H9 (cell line): ENCODE results near the gene VAV1. TPM values are rescaled to one million over a fixed set of nuclear protein-coding genes. Genes with fewer than 3 reads are reported as not detected.

Experiments used
- DNase-seq: peaks from one replicate; pipeline ENCODE4 v3.0.0-alpha.2; 2017
- H2AFZ ChIP-seq: one replicate; pipeline ENCODE4 v1.6.1; 2013; ENCODE audit warnings: mild to moderate bottlenecking, low read length, control low read depth, moderate library complexity
- H2AK5ac ChIP-seq: 2 replicates; pipeline ENCODE4 v1.6.1; 2013; ENCODE audit warnings: low read length, control low read depth, mixed read lengths; ENCODE audit not compliant: insufficient read length
- H2BK120ac ChIP-seq: one replicate; pipeline ENCODE4 v1.6.1; 2013; ENCODE audit warnings: low read depth, mild to moderate bottlenecking, low read length, control low read depth, inconsistent platforms; ENCODE audit not compliant: poor library complexity, severe bottlenecking
- H2BK12ac ChIP-seq: 2 replicates; pipeline ENCODE4 v1.6.1; 2013; ENCODE audit warnings: low read length, control low read depth, mixed read lengths, low read depth; ENCODE audit not compliant: insufficient read length
- H2BK15ac ChIP-seq: 2 replicates; pipeline ENCODE4 v1.6.1; 2013; ENCODE audit warnings: low read depth, low read length, control low read depth
- H2BK20ac ChIP-seq: one replicate; pipeline ENCODE4 v1.6.1; 2013; ENCODE audit warnings: low read depth, mild to moderate bottlenecking, low read length, control low read depth, inconsistent platforms; ENCODE audit not compliant: poor library complexity, severe bottlenecking
- H2BK5ac ChIP-seq: 2 replicates; pipeline ENCODE4 v1.6.1; 2013; ENCODE audit warnings: low read length, control low read depth, mixed read lengths; ENCODE audit not compliant: insufficient read length
- H3K14ac ChIP-seq: 2 replicates; pipeline ENCODE4 v1.6.1; 2013; ENCODE audit warnings: low read length, control low read depth; ENCODE audit not compliant: insufficient read depth
- H3K18ac ChIP-seq: 2 replicates; pipeline ENCODE4 v1.6.1; 2013; ENCODE audit warnings: low read depth, mild to moderate bottlenecking, mixed read lengths, low read length, control low read depth; ENCODE audit not compliant: insufficient read length
- H3K23ac ChIP-seq: 2 replicates; pipeline ENCODE4 v1.6.1; 2013; ENCODE audit warnings: low read length, control low read depth, mixed read lengths, low read depth; ENCODE audit not compliant: insufficient read length
- H3K23me2 ChIP-seq: 2 replicates; pipeline ENCODE4 v1.6.1; 2013; ENCODE audit warnings: low read depth, mild to moderate bottlenecking, mixed read lengths, low read length, control low read depth; ENCODE audit not compliant: insufficient read length, poor library complexity, severe bottlenecking
- H3K27ac ChIP-seq: 2 replicates; pipeline ENCODE4 v1.5.1; 2013; ENCODE audit warnings: low read length, control low read depth, mixed read lengths, low read depth; ENCODE audit not compliant: insufficient read length
- H3K27me3 ChIP-seq: 2 replicates; pipeline ENCODE4 v1.6.1; 2013; ENCODE audit warnings: low read length, control low read depth, inconsistent platforms; ENCODE audit not compliant: insufficient read depth
- H3K4ac ChIP-seq: 2 replicates; pipeline ENCODE4 v1.6.1; 2013; ENCODE audit warnings: low read depth, mild to moderate bottlenecking, control low read depth, inconsistent platforms, low read length, moderate library complexity
- H3K4me1 ChIP-seq: 2 replicates; pipeline ENCODE4 v1.6.1; 2013; ENCODE audit warnings: low read length, control low read depth, inconsistent platforms; ENCODE audit not compliant: insufficient read depth
- H3K4me2 ChIP-seq: 2 replicates; pipeline ENCODE4 v1.6.1; 2013; ENCODE audit warnings: low read length, control low read depth, mixed read lengths; ENCODE audit not compliant: insufficient read length, insufficient read depth
- H3K56ac ChIP-seq: 2 replicates; pipeline ENCODE4 v1.6.1; 2013; ENCODE audit warnings: low read depth, mild to moderate bottlenecking, mixed read lengths, low read length, control low read depth; ENCODE audit not compliant: insufficient read length
- H3K79me1 ChIP-seq: 2 replicates; pipeline ENCODE4 v1.6.1; 2013; ENCODE audit warnings: low read depth, mild to moderate bottlenecking, moderate library complexity, low read length, control low read depth, inconsistent platforms; ENCODE audit not compliant: insufficient read depth, poor library complexity, severe bottlenecking
- H3K79me2 ChIP-seq: 2 replicates; pipeline ENCODE4 v1.6.1; 2013; ENCODE audit warnings: low read length, control low read depth, inconsistent platforms; ENCODE audit not compliant: insufficient read depth
- H3K9ac ChIP-seq: 2 replicates; pipeline ENCODE4 v1.6.1; 2013; ENCODE audit warnings: low read length, control low read depth, mixed read lengths; ENCODE audit not compliant: insufficient read length; ENCODE audit errors: extremely low read depth
- H3K9me3 ChIP-seq: one replicate; pipeline ENCODE4 v1.6.1; 2013; ENCODE audit warnings: low read depth, low read length, inconsistent platforms; ENCODE audit not compliant: control insufficient read depth
- H3T11ph ChIP-seq: one replicate; pipeline ENCODE4 v1.6.1; 2013; ENCODE audit warnings: mild to moderate bottlenecking, low read length, control low read depth, inconsistent platforms
- H4K20me1 ChIP-seq: one replicate; pipeline ENCODE4 v1.6.1; 2013; ENCODE audit not compliant: control insufficient read depth, insufficient read length, insufficient read depth
- H4K5ac ChIP-seq: 2 replicates; pipeline ENCODE4 v1.6.1; 2013; ENCODE audit warnings: low read depth, mild to moderate bottlenecking, mixed read lengths, low read length, control low read depth; ENCODE audit not compliant: insufficient read length
- H4K8ac ChIP-seq: replicated peaks from 2 replicates; pipeline ENCODE4 v1.6.1; 2013; ENCODE audit warnings: low read length, control low read depth, mixed read lengths, low read depth; ENCODE audit not compliant: insufficient read length
- H4K91ac ChIP-seq: 2 replicates; pipeline ENCODE4 v1.6.1; 2013; ENCODE audit warnings: low read depth, mild to moderate bottlenecking, moderate library complexity, mixed read lengths, low read length, control low read depth; ENCODE audit not compliant: insufficient read length
- H3K27ac Mint-ChIP-seq, 3 experiments: 2 replicates in 2 of 3; 3 replicates in 1 of 3; pipeline ENCODE4 v1.8.0; 2020 to 2021; ENCODE audit warnings: mixed read lengths in 3 of 3, mild to moderate bottlenecking in 1 of 3, moderate library complexity in 1 of 3
- H3K27me3 Mint-ChIP-seq: 2 replicates; pipeline ENCODE4 v1.8.0; 2021; ENCODE audit warnings: low read depth, mild to moderate bottlenecking, moderate library complexity, mixed read lengths
- H3K36me3 Mint-ChIP-seq, 3 experiments: 2 replicates in 2 of 3; 3 replicates in 1 of 3; pipeline ENCODE4 v1.8.0; 2020 to 2021; ENCODE audit warnings: low read depth in 3 of 3, mixed read lengths in 3 of 3; ENCODE audit not compliant: insufficient read depth in 1 of 3
- H3K4me1 Mint-ChIP-seq, 2 experiments: 2 replicates each; pipeline ENCODE4 v1.8.0; 2020; ENCODE audit warnings: mixed read lengths in 2 of 2
- H3K4me3 Mint-ChIP-seq, 2 experiments: 2 replicates in 1 of 2; 3 replicates in 1 of 2; pipeline ENCODE4 v1.8.0; 2020 to 2021; ENCODE audit warnings: mild to moderate bottlenecking in 2 of 2, mixed read lengths in 2 of 2, moderate library complexity in 1 of 2
- H3K9me3 Mint-ChIP-seq, 2 experiments: 2 replicates in 1 of 2; 3 replicates in 1 of 2; pipeline ENCODE4 v1.8.0; 2020; ENCODE audit warnings: mild to moderate bottlenecking in 2 of 2, mixed read lengths in 2 of 2, moderate library complexity in 1 of 2
- CTCF ChIP-seq: fragments of 200-600 bp; sonication (generic); conservative IDR thresholded peaks from 3 replicates; pipeline ENCODE4 v1.8.0; 2021; ENCODE audit warnings: antibody characterized with exemption, mild to moderate bottlenecking
- WGBS: extraction: QIAGEN DNeasy Blood & Tissue Kit; methylation state at CpG from one replicate; pipeline ENCODE4 v1.1.7; 2013; ENCODE audit warnings: missing lambda C conversion rate, low lambda C conversion rate, mixed read lengths; ENCODE audit not compliant: insufficient read length; ENCODE audit errors: extremely low coverage; 5-methylcytosine and 5-hydroxymethylcytosine counted together
- total RNA-seq: library from RNA; stranded (reverse); gene quantifications from 2 replicates; pipeline ENCODE4 v1.2.1, GENCODE V29; 2021

The VAV1 gene
- total RNA-seq, 1 experiment from 2014 or later: 0.90 TPM

- Histone ChIP-seq H2BK120ac (no peak overlapping the region), H3K79me1 (no peaks in the 10 kb centered on the region), H2AFZ (no peak overlapping the region), H2BK20ac (no peak overlapping the region), H3K23ac (no peak overlapping the region), H3K14ac (no peak overlapping the region), H4K20me1 (no peaks in the 10 kb centered on the region), H3K23me2 (no peaks in the 10 kb centered on the region), H2BK5ac (no peak overlapping the region), H3K79me2 (no peaks in the 10 kb centered on the region), H3K9ac (no peak overlapping the region), H3K27ac (no peak overlapping the region), H3K4me2 (no peak overlapping the region), H3K9me3 (no peaks in the 10 kb centered on the region), H3K18ac (no peak overlapping the region), H4K91ac (no peak overlapping the region), H3K27me3 (no peaks in the 10 kb centered on the region), H2AK5ac (no peak overlapping the region), H4K8ac (no peak overlapping the region), H3T11ph (no peak overlapping the region), H4K5ac (no peak overlapping the region), H3K4ac (no peak overlapping the region), H2BK15ac (no peak overlapping the region), H3K56ac (no peak overlapping the region), H2BK12ac (no peak overlapping the region), H3K4me1 (no peaks in the 10 kb centered on the region)
- WGBS: no CpG with 5 or more reads among the region's 2 CpGs
- Mint-ChIP-seq H3K27me3 (peaks cover 8% of the 10 kb centered on the region), H3K9me3 (peaks cover 0 to 66% of the 10 kb centered on the region in 2 experiments; a peak in 3 of 5 replicates), H3K36me3 (no peaks in the 10 kb centered on the region), H3K4me1 (no peaks in the 10 kb centered on the region), H3K27ac (no peak overlapping the region), H3K4me3 (no peak overlapping the region)
- DNase-seq: no peak
- no peak for TF ChIP-seq CTCF
These were observed 65.0 kb downstream of the VAV1 start for GRCh38 chr19:6837525-6837924.
